Stimulated activated CD4-positive, alpha-beta T cell treated with anti-CD3 and anti-CD28 coated beads, Interleukin-4, amount 100 ng/mL, for 24 hours (primary cell): ENCODE measurements around the gene BMPR2.
"Not testable (repeated sequence)": the region's sequence is repeated elsewhere in the genome, so short reads cannot be mapped to it uniquely, and the experiment has no call there.

Source experiments
- DNase-seq: peaks from one replicate; pipeline ENCODE4 v3.0.0-alpha.2; 2020

The BMPR2 gene

GRCh38 chr2:202375609-202376408 lies at the start of gene BMPR2:
Gene BMPR2 (plus strand): TSS chr2:202376327. CDS start chr2:202377475, 1,148 bp downstream.
- DNase-seq, result peak; percentile 80

GRCh38 chr2:202327858-202328257 lies 48.3 kb upstream of the BMPR2 start:
- DNase-seq, result no peak

GRCh38 chr2:202335791-202336467 lies 40.2 kb upstream of the BMPR2 start:
- no peak for DNase-seq

GRCh38 chr2:202337151-202337550 lies 39.0 kb upstream of the BMPR2 start:
- DNase-seq, result no peak

- no peak for DNase-seq
These were observed 38.3 kb upstream of the BMPR2 start for GRCh38 chr2:202337706-202338346.

GRCh38 chr2:202339071-202339870 lies 36.9 kb upstream of the BMPR2 start:
- no peak for DNase-seq

GRCh38 chr2:202344178-202344577 lies 31.9 kb upstream of the BMPR2 start:
- no peak for DNase-seq

- no peak for DNase-seq
These were observed 29.9 kb upstream of the BMPR2 start for GRCh38 chr2:202346180-202346579.

- DNase-seq, result no peak
These were observed 22.7 kb upstream of the BMPR2 start for GRCh38 chr2:202353430-202353829.

GRCh38 chr2:202355993-202356505 lies 20.1 kb upstream of the BMPR2 start:
- DNase-seq, result no peak

GRCh38 chr2:202358924-202359323 lies 17.2 kb upstream of the BMPR2 start:
- DNase-seq, result not testable (repeated sequence)

GRCh38 chr2:202360646-202361045 lies 15.5 kb upstream of the BMPR2 start:
- no peak for DNase-seq

GRCh38 chr2:202361108-202361507 lies 15.0 kb upstream of the BMPR2 start:
- no peak for DNase-seq

GRCh38 chr2:202373490-202373889 lies 2.6 kb upstream of the BMPR2 start:
- DNase-seq, result no peak

GRCh38 chr2:202374383-202374782 lies 1.7 kb upstream of the BMPR2 start:
- not testable (repeated sequence) for DNase-seq

- DNase-seq, result peak; percentile 51
These were observed 1.0 kb upstream of the BMPR2 start for GRCh38 chr2:202375033-202375608.

- DNase-seq, result peak; percentile 46
These were observed 506 bp downstream of the BMPR2 start for GRCh38 chr2:202376460-202377206.

GRCh38 chr2:202377207-202377761 lies 1.2 kb downstream of the BMPR2 start:
- DNase-seq, result peak; percentile 5

- no peak for DNase-seq
These were observed 1.9 kb downstream of the BMPR2 start for GRCh38 chr2:202378001-202378400.

- no peak for DNase-seq
These were observed 2.7 kb downstream of the BMPR2 start for GRCh38 chr2:202378662-202379358.

GRCh38 chr2:202382684-202383083 lies 6.6 kb downstream of the BMPR2 start:
- DNase-seq, result no peak
